AG04450 (cell line): ENCODE measurements around the gene PEAK3. TPM values are rescaled to one million over a fixed set of nuclear protein-coding genes. Genes with fewer than 3 reads are reported as not detected.

Source experiments
- CTCF ChIA-PET: fragments of 300-600, 350-600 bp; formaldehyde crosslinking; extraction: SDS; loops from one replicate; lab custom pipeline; 2022; ENCODE audit warnings: antibody characterized with exemption, inconsistent platforms; lab: Charles Lee
- POLR2A ChIA-PET: fragments of 350-600 bp; formaldehyde crosslinking; extraction: SDS; loops from one replicate; lab custom pipeline; 2021; ENCODE audit warnings: antibody characterized with exemption, inconsistent platforms; lab: Yijun Ruan, JAX
- DNase-seq: peaks from one replicate; pipeline ENCODE4 v3.0.0-alpha.2; 2011; ENCODE audit warnings: low read depth, low spot score
- H3K27ac ChIP-seq: one replicate; pipeline ENCODE4 v1.5.1; 2012; ENCODE audit warnings: low read depth, low read length, control low read depth
- H3K27me3 ChIP-seq: one replicate; pipeline ENCODE4 v1.6.0; 2012; ENCODE audit warnings: low read length; ENCODE audit not compliant: control insufficient read depth, insufficient read depth
- H3K4me3 ChIP-seq: 2 replicates; pipeline ENCODE4 v1.5.1; 2011; ENCODE audit warnings: mild to moderate bottlenecking, low read depth, low read length, control low read depth
- H3K9me3 ChIP-seq: 2 replicates; pipeline ENCODE4 v1.5.1; 2012; ENCODE audit warnings: low read length; ENCODE audit not compliant: control insufficient read depth, insufficient read depth
- CTCF ChIP-seq: IDR thresholded peaks from 2 replicates; pipeline ENCODE4 v1.5.1; 2011; ENCODE audit warnings: low read depth, low read length, control low read depth, inconsistent platforms
- polyA plus RNA-seq: library from polyadenylated mRNA; depleted of rRNA; stranded (reverse); fragments of >200 nt; gene quantifications from 2 replicates; pipeline ENCODE4 v1.2.3, GENCODE V29; 2011

PEAK3 gene
- polyA plus RNA-seq, 1 experiment = 0.04 TPM

GRCh38 chr19:2275588-2276428 is 6.2 kb downstream of the PEAK3 start:
- DNase-seq = no peak
- Histone ChIP-seq H3K9me3 (peaks cover 7% of the 10 kb centered on the region; the same call in 1 of the 2 replicates), H3K27ac (no peak overlapping the region), H3K4me3 (no peak overlapping the region), H3K27me3 (no peaks in the 10 kb centered on the region)
- ChIA-PET POLR2A (no interaction called here), CTCF (interaction anchor here (0.5 to 2.1 kb wide), 7 partner anchors 16 to 190 kb away, joined by 3 to 6 read pairs (median 4); partner anchors contain the start of gene PLEKHJ1)
- no peak for TF ChIP-seq CTCF

- TF ChIP-seq CTCF = peak; percentile 53
- DNase-seq = no peak
- no peak overlapping the region for H3K4me3 ChIP-seq
- peaks cover 7% of the 10 kb centered on the region; the same call in 1 of the 2 replicates for H3K9me3 ChIP-seq
- no peak overlapping the region for H3K27ac ChIP-seq
- ChIA-PET POLR2A (no interaction called here), CTCF (interaction anchor here (0.6 to 2.1 kb wide), 13 partner anchors 9 to 285 kb away, joined by 3 to 7 read pairs (median 4); partner anchors contain the start of gene PLEKHJ1)
- H3K27me3 ChIP-seq = no peaks in the 10 kb centered on the region
Observed at GRCh38 chr19:2274931-2275535, 6.9 kb downstream of the PEAK3 start.

GRCh38 chr19:2274185-2274711 is 7.7 kb downstream of the PEAK3 start:
- POLR2A ChIA-PET = no interaction called here
- Histone ChIP-seq H3K27me3 (no peaks in the 10 kb centered on the region), H3K9me3 (peaks cover 11% of the 10 kb centered on the region; the same call in 1 of the 2 replicates), H3K27ac (peak overlapping the region; percentile 31), H3K4me3 (peak overlapping the region; percentile 42)
- CTCF ChIA-PET = interaction anchor here (0.5 to 2.3 kb wide), 13 partner anchors 10 to 304 kb away, joined by 3 to 15 read pairs (median 4); partner anchors contain the start of gene PLEKHJ1
- no peak for TF ChIP-seq CTCF
- no peak for DNase-seq

- peak overlapping the region; percentile 31 for H3K27ac ChIP-seq
- no peaks in the 10 kb centered on the region for H3K27me3 ChIP-seq
- peak; percentile 82 for TF ChIP-seq CTCF
- peak overlapping the region; percentile 45 for H3K4me3 ChIP-seq
- ChIA-PET POLR2A (no interaction called here), CTCF (interaction anchor here (1.1 to 2.3 kb wide), 7 partner anchors 10 to 118 kb away, joined by 3 to 15 read pairs (median 5); partner anchors contain the start of gene PLEKHJ1)
- no peak for DNase-seq
- peaks cover 11% of the 10 kb centered on the region; the same call in 1 of the 2 replicates for H3K9me3 ChIP-seq
Observed at GRCh38 chr19:2273356-2274184, 8.4 kb downstream of the PEAK3 start.
